SK-N-SH treated with all-trans-retinoic acid at 6 μM for 48 hours (cell line): ENCODE results near the gene LRRC8E.

Source experiments
- ATAC-seq: fragments of 200-7000 bp; cut with Tn5 transposase; 3 replicates; pipeline ENCODE4 v1.9.1; 2020; ENCODE audit warnings: mild to moderate bottlenecking, moderate library complexity
- ARNTL ChIP-seq: fragments of 450-650 bp; formaldehyde crosslinking; IDR thresholded peaks from 2 replicates; pipeline ENCODE4 v1.5.0; 2020; ENCODE audit warnings: low read depth, mild to moderate bottlenecking, moderate library complexity, borderline replicate concordance
- BACH2 ChIP-seq: fragments of 250-450 bp; sonication (Bioruptor Pico); IDR thresholded peaks from 2 replicates; pipeline ENCODE4 v1.9.0; 2021; ENCODE audit warnings: mild to moderate bottlenecking, borderline replicate concordance
- CREB5 ChIP-seq: fragments of 250-450 bp; sonication (Bioruptor Pico); IDR thresholded peaks from 2 replicates; pipeline ENCODE4 v1.5.1; 2020; ENCODE audit warnings: low read depth, mild to moderate bottlenecking, moderate library complexity
- CSDC2 ChIP-seq: fragments of 250-450 bp; sonication (Bioruptor Pico); IDR thresholded peaks from 2 replicates; pipeline ENCODE4 v1.5.0; 2020; ENCODE audit warnings: mild to moderate bottlenecking, moderate library complexity
- CSRNP3 ChIP-seq: fragments of 250-450 bp; sonication (Bioruptor Pico); IDR thresholded peaks from 2 replicates; pipeline ENCODE4 v1.5.1; 2021; ENCODE audit warnings: mild to moderate bottlenecking, moderate library complexity
- ESRRG ChIP-seq: fragments of 250-450 bp; sonication (Bioruptor Pico); IDR thresholded peaks from 2 replicates; pipeline ENCODE4 v1.6.1; 2021; ENCODE audit warnings: mild to moderate bottlenecking
- GLIS3 ChIP-seq: fragments of 250-450 bp; sonication (Bioruptor Pico); IDR thresholded peaks from 2 replicates; pipeline ENCODE4 v1.5.0; 2020; ENCODE audit warnings: mild to moderate bottlenecking, moderate library complexity
- ISL1 ChIP-seq: fragments of 250-450 bp; sonication (Bioruptor Pico); IDR thresholded peaks from 2 replicates; pipeline ENCODE4 v2.1.2; 2022; ENCODE audit warnings: mild to moderate bottlenecking, moderate library complexity
- OSR1 ChIP-seq: fragments of 250-450 bp; sonication (Bioruptor Pico); IDR thresholded peaks from 2 replicates; pipeline ENCODE4 v1.8.0; 2022; ENCODE audit warnings: moderate library complexity, mild to moderate bottlenecking, inconsistent platforms
- PATZ1 ChIP-seq: fragments of 250-450 bp; sonication (Bioruptor Pico); IDR thresholded peaks from 2 replicates; pipeline ENCODE4 v1.8.0; 2020; ENCODE audit warnings: mild to moderate bottlenecking, moderate library complexity, borderline replicate concordance
- PPARA ChIP-seq: fragments of 250-450 bp; sonication (Bioruptor Pico); IDR thresholded peaks from 2 replicates; pipeline ENCODE4 v1.5.0; 2020; ENCODE audit warnings: mild to moderate bottlenecking, borderline replicate concordance
- RARB ChIP-seq: fragments of 250-450 bp; sonication (Bioruptor Pico); IDR thresholded peaks from 2 replicates; pipeline ENCODE4 v1.8.0; 2021; ENCODE audit warnings: mild to moderate bottlenecking, moderate library complexity
- SNAI2 ChIP-seq: fragments of 250-450 bp; sonication (Bioruptor Pico); IDR thresholded peaks from 2 replicates; pipeline ENCODE4 v1.5.0; 2020; ENCODE audit warnings: mild to moderate bottlenecking, moderate library complexity
- TCF4 ChIP-seq: fragments of 250-450 bp; sonication (Bioruptor Pico); IDR thresholded peaks from 2 replicates; pipeline ENCODE4 v1.8.0; 2021; ENCODE audit warnings: mild to moderate bottlenecking, moderate library complexity, borderline replicate concordance
- TOX ChIP-seq: fragments of 250-450 bp; sonication (Bioruptor Pico); IDR thresholded peaks from 2 replicates; pipeline ENCODE4 v1.8.0; 2021; ENCODE audit warnings: mild to moderate bottlenecking, moderate library complexity, borderline replicate concordance
- TSHZ2 ChIP-seq: fragments of 250-450 bp; sonication (Bioruptor Pico); IDR thresholded peaks from 2 replicates; pipeline ENCODE4 v1.5.0; 2020; ENCODE audit warnings: mild to moderate bottlenecking, moderate library complexity
- ZC3H10 ChIP-seq: fragments of 250-450 bp; sonication (Bioruptor Pico); IDR thresholded peaks from 2 replicates; pipeline ENCODE4 v1.5.1; 2021; ENCODE audit warnings: mild to moderate bottlenecking, moderate library complexity
- ZFP3 ChIP-seq: fragments of 250-450 bp; sonication (Bioruptor Pico); IDR thresholded peaks from 2 replicates; pipeline ENCODE4 v1.5.0; 2020; ENCODE audit warnings: mild to moderate bottlenecking, moderate library complexity
- ZFP30 ChIP-seq: fragments of 450-650 bp; formaldehyde crosslinking; IDR thresholded peaks from 2 replicates; pipeline ENCODE4 v1.5.0; 2022; ENCODE audit warnings: mild to moderate bottlenecking, moderate library complexity
- ZNF565 ChIP-seq: fragments of 450-650 bp; formaldehyde crosslinking; conservative IDR thresholded peaks from 2 replicates; pipeline ENCODE4 v1.5.0; 2020; ENCODE audit warnings: low read depth, mild to moderate bottlenecking, moderate library complexity
- ZNF70 ChIP-seq: fragments of 450-650 bp; formaldehyde crosslinking; IDR thresholded peaks from 2 replicates; pipeline ENCODE4 v1.5.0; 2020; ENCODE audit warnings: mild to moderate bottlenecking, moderate library complexity
- ZNF8 ChIP-seq: fragments of 450-650 bp; formaldehyde crosslinking; IDR thresholded peaks from 2 replicates; pipeline ENCODE4 v1.5.0; 2020; ENCODE audit warnings: mild to moderate bottlenecking, moderate library complexity

Gene LRRC8E

GRCh38 chr19:7868326-7868670, 20.0 kb upstream of the LRRC8E start (continued):
- TF ChIP-seq CREB5 (CRISPR knock-in tag) (no peak), RARB (CRISPR knock-in tag) (no peak), ZFP30 (CRISPR knock-in tag) (no peak), TOX (CRISPR knock-in tag) (no peak), CSRNP3 (CRISPR knock-in tag) (no peak), ZNF8 (no peak), CSDC2 (CRISPR knock-in tag) (no peak), ARNTL (no peak)
- TF ChIP-seq, all 23 proteins: peak for 0

- no peak for TF ChIP-seq ESRRG (CRISPR knock-in tag)
- TF ChIP-seq ISL1, result no peak
- no peak for TF ChIP-seq ZFP3 (CRISPR knock-in tag)
- TF ChIP-seq ZNF8, result no peak
- TF ChIP-seq CSDC2 (CRISPR knock-in tag), result no peak
- no peak for TF ChIP-seq CSRNP3 (CRISPR knock-in tag)
- no peak for TF ChIP-seq ZNF565 (CRISPR knock-in tag)
- no peak for TF ChIP-seq BACH2
- TF ChIP-seq ZNF70 (CRISPR knock-in tag), result no peak
- no peak for TF ChIP-seq TOX (CRISPR knock-in tag)
- TF ChIP-seq SNAI2 (CRISPR knock-in tag), result no peak
- no peak for ATAC-seq
These were observed 19.4 kb upstream of the LRRC8E start for GRCh38 chr19:7868671-7869452.

GRCh38 chr19:7869453-7869909, 18.8 kb upstream of the LRRC8E start:
- ATAC-seq, result no peak
- TF ChIP-seq ZNF565 (CRISPR knock-in tag), result no peak
- TF ChIP-seq PPARA (CRISPR knock-in tag), result no peak
- TF ChIP-seq PATZ1 (CRISPR knock-in tag), result no peak
- no peak for TF ChIP-seq ZFP3 (CRISPR knock-in tag)
- no peak for TF ChIP-seq TCF4 (CRISPR knock-in tag)
- no peak for TF ChIP-seq ZC3H10 (CRISPR knock-in tag)
- TF ChIP-seq TSHZ2 (CRISPR knock-in tag), result no peak
- TF ChIP-seq BACH2, result no peak
- no peak for TF ChIP-seq OSR1
- no peak for TF ChIP-seq ISL1
- TF ChIP-seq GLIS3, result no peak
- TF ChIP-seq CREB5 (CRISPR knock-in tag), result no peak
